IPS-20b (cell line): ENCODE results near the gene ZNF333.
A peak's percentile ranks its signal among the peaks of the same experiment; 100 is the strongest.
"Not testable (repeated sequence)": the region's sequence is repeated elsewhere in the genome, so short reads cannot be mapped to it uniquely, and the experiment has no call there.

Experiments used
- H3K27ac ChIP-seq: one replicate; pipeline ENCODE4 v1.5.1; 2013; ENCODE audit warnings: low read length
- H3K27me3 ChIP-seq: 2 replicates; pipeline ENCODE4 v1.6.1; 2013; ENCODE audit warnings: mild to moderate bottlenecking, low read length, inconsistent platforms; ENCODE audit not compliant: insufficient read depth
- H3K36me3 ChIP-seq: 2 replicates; pipeline ENCODE4 v1.6.1; 2013; ENCODE audit warnings: low read depth, mild to moderate bottlenecking, inconsistent platforms, low read length, moderate library complexity; ENCODE audit not compliant: insufficient read depth
- H3K4me1 ChIP-seq: 2 replicates; pipeline ENCODE4 v1.6.1; 2013; ENCODE audit warnings: mild to moderate bottlenecking, control low read depth, inconsistent platforms, low read length, moderate library complexity; ENCODE audit not compliant: insufficient read depth
- H3K4me3 ChIP-seq: 2 replicates; pipeline ENCODE4 v1.5.1; 2013; ENCODE audit warnings: mild to moderate bottlenecking, low read length, inconsistent platforms
- H3K9ac ChIP-seq: 2 replicates; pipeline ENCODE4 v1.6.1; 2013; ENCODE audit warnings: low read depth, mild to moderate bottlenecking, inconsistent platforms, low read length, moderate library complexity
- H3K9me3 ChIP-seq: 2 replicates; pipeline ENCODE4 v1.6.1; 2013; ENCODE audit warnings: mild to moderate bottlenecking, low read depth, low read length, inconsistent platforms; ENCODE audit not compliant: insufficient read depth

ZNF333 gene

GRCh38 chr19:14748601-14749000, 58.8 kb downstream of the ZNF333 start:
- Histone ChIP-seq H3K4me1 (no peaks in the 10 kb centered on the region), H3K36me3 (no peaks in the 10 kb centered on the region), H3K9ac (no peak overlapping the region), H3K9me3 (no peaks in the 10 kb centered on the region), H3K27me3 (no peaks in the 10 kb centered on the region), H3K27ac (no peak overlapping the region), H3K4me3 (no peak overlapping the region)

DNA sequence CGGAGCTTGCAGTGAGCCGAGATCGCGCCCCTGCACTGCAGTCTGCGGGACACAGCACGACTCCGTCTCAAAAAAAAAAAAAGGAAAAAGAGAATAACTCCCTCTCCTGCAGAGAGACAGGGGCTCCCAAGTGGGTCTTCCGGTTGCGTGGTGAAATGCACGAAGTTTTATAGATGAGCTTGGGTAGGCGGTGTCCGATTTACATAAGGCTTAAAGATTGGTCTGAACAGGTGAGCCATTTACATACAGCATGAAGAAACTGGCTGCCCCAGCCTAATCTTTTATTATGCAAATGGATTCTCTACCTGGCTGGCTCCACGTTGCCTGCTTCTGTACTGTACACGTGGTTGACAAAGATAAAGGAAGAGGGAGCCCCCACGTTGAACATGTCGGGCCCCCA, 69.0 kb downstream of the ZNF333 start:
- Histone ChIP-seq H3K4me1 (peaks cover 2% of the 10 kb centered on the region; the same call in 1 of the 2 replicates), H3K4me3 (peak overlapping the region; percentile 46; the same call in 1 of the 2 replicates), H3K9ac (peak overlapping the region; percentile 69; the same call in 1 of the 2 replicates), H3K27me3 (no peaks in the 10 kb centered on the region), H3K27ac (peak overlapping the region; percentile 89), H3K36me3 (no peaks in the 10 kb centered on the region), H3K9me3 (no peaks in the 10 kb centered on the region)

DNA sequence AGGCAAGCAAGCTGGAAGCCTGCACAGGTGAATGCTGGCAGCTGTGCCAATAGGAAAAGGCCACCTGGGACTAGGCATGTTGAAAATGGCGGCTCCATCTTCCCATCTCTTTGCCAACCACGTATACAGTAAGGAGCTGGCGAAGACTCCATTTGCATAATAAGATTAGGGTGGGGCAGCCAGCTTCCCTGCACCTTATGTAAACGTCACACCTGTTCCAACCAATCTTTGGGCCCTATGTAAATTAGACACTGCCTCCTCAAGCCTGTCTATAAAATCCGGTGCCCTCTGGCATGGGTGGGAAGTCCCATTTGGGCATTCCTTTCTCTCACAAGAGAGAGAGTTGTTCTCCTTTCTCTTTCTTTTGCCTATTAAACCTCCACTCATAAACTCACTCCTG, 71.8 kb downstream of the ZNF333 start:
- Histone ChIP-seq H3K9ac (no peak overlapping the region), H3K4me1 (peaks cover 2% of the 10 kb centered on the region; the same call in 1 of the 2 replicates), H3K9me3 (no peaks in the 10 kb centered on the region), H3K27ac (no peak overlapping the region), H3K27me3 (no peaks in the 10 kb centered on the region), H3K36me3 (no peaks in the 10 kb centered on the region), H3K4me3 (no peak overlapping the region)

DNA sequence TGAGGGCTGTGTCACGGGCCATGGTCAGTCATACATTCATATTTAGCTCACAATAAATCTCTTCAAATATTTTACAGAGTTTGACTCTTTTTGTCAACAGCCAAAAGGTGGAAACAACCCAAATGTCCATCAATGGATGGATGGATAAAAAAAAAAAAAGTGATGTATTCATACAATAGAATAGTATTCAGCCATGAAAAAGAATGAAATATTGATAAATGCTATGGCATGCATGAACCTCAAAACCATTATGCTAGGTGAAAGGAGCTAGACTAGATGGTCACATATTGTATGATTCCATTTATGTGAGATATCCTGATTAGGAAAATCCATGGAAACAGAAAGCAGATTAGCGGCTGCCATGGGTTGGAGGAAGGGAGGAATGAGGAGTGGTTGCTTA, 72.3 kb downstream of the ZNF333 start:
- H3K4me3 ChIP-seq = no peak overlapping the region
- peaks cover 2% of the 10 kb centered on the region; the same call in 1 of the 2 replicates for H3K4me1 ChIP-seq
- no peaks in the 10 kb centered on the region for H3K27me3 ChIP-seq

DNA sequence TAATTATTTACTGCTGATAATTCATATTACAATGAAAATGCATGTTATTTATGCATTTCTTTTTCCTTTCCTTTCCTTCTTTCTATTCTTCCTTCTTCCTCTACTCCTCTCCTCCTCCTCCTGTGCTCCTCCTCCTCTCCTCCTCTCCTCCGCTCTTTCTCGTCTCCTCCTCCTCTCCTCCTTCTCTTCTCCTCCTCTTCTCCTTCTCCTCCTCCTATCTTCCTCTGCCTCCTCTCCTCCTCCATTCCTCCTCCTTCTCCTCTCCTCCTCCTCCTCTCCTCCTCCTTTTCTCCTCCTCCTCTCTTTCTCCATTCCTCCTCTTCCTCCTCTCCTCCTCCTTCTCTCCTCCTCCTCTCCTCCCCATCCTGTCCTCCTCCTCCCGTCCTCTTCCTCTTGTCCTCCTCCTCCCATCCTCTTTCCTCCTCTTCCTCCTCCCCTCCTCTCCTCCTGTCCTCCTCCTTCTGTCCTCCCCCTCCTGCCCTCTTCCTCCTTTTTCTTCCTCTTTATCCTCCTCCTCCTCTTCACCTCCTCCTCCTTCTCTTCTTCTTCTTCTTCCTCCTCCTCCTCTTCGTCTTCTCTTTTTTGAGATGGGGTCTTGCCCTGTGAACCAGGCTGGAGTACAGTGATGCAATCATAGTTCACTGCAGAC, 73.8 kb downstream of the ZNF333 start:
- no peak overlapping the region for H3K9ac ChIP-seq
- H3K36me3 ChIP-seq = no peaks in the 10 kb centered on the region
- H3K4me3 ChIP-seq = no peak overlapping the region
- no peak overlapping the region for H3K27ac ChIP-seq
- H3K9me3 ChIP-seq = no peaks in the 10 kb centered on the region
- H3K4me1 ChIP-seq = no peaks in the 10 kb centered on the region
- no peaks in the 10 kb centered on the region for H3K27me3 ChIP-seq

More for the DNA sequence above, 72.3 kb downstream of the ZNF333 start:
- Histone ChIP-seq H3K9me3 (no peaks in the 10 kb centered on the region), H3K27ac (no peak overlapping the region), H3K9ac (no peak overlapping the region), H3K36me3 (no peaks in the 10 kb centered on the region)

DNA sequence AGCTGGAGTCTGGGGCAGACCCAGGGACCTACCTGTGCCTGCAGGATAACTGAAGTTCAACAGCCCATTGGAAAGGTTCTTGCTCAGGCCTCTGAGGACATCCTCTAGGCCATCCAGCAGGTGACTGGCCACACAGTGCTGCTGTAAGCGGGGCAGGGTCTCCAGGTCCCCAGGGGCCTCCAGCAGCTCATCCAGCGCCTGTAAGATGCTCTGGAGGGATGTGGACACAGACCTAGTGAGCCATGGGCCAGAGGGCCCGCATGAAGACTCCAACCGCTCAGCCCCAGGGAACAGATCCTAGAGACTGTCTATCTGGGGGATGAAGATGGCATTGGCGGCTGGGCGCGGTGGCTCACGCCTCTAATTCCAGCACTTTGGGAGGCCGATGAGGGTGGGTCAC, 74.6 kb downstream of the ZNF333 start:
- Histone ChIP-seq H3K36me3 (no peaks in the 10 kb centered on the region), H3K27ac (no peak overlapping the region), H3K9ac (no peak overlapping the region), H3K9me3 (no peaks in the 10 kb centered on the region), H3K4me3 (no peak overlapping the region), H3K4me1 (no peaks in the 10 kb centered on the region), H3K27me3 (no peaks in the 10 kb centered on the region)

DNA sequence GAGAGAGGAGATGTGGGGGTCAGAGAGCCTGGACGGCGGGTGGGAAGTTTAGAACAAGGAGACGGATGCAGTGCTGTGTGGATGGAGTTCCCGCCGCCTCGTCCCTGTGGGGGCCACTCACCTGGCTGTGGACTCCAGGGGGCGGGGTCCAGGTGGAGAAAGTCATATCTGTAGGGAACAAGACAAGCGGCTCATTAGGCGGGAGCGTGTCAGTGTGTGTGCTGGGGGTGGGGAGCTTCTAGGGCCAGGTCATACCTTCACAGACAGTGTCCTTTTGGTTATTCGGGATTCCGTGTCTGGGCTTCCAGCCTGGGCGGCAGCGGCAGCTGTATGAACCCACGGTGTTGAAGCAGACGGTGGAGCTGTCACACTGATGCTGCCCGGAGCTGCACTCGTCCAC, 75.6 kb downstream of the ZNF333 start:
- H3K4me3 ChIP-seq, H3K27ac ChIP-seq, H3K27me3 ChIP-seq, H3K36me3 ChIP-seq, H3K4me1 ChIP-seq, H3K9ac ChIP-seq, H3K9me3 ChIP-seq: not testable (repeated sequence)

DNA sequence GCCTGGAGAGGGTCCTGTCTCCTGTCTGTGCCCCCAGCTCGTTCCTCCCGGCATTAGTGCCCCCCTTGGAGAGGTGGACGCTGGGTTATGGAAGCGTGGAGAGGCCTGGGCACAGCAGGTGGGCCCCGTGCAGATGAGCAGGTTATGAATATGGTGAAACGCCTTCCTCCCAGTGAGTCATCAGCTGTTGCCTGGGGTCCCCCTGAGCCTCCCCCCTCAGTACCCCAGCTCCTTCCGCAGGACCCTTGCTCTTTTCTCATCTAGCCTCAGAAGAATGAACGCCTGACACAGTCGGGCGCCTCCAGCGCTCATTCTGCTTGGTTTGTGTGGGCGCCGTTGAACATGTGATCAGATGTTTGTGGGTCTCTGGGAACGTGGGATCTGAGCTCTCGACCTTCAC, 76.0 kb downstream of the ZNF333 start:
- not testable (repeated sequence) for H3K27me3 ChIP-seq, H3K36me3 ChIP-seq, H3K4me1 ChIP-seq, H3K9ac ChIP-seq, H3K9me3 ChIP-seq, H3K27ac ChIP-seq, H3K4me3 ChIP-seq

- no peak overlapping the region for H3K4me3 ChIP-seq
- no peaks in the 10 kb centered on the region for H3K36me3 ChIP-seq
- H3K4me1 ChIP-seq = no peaks in the 10 kb centered on the region
- no peaks in the 10 kb centered on the region for H3K9me3 ChIP-seq
- no peaks in the 10 kb centered on the region for H3K27me3 ChIP-seq
- no peak overlapping the region for H3K9ac ChIP-seq
- no peak overlapping the region for H3K27ac ChIP-seq
Measured at GRCh38 chr19:14767466-14767971, 77.7 kb downstream of the ZNF333 start.

- no peaks in the 10 kb centered on the region for H3K36me3 ChIP-seq
- H3K27me3 ChIP-seq = no peaks in the 10 kb centered on the region
Measured at GRCh38 chr19:14768001-14768400, 78.2 kb downstream of the ZNF333 start.

GRCh38 chr19:14769201-14769600, 79.4 kb downstream of the ZNF333 start:
- no peaks in the 10 kb centered on the region for H3K9me3 ChIP-seq
- H3K27me3 ChIP-seq = no peaks in the 10 kb centered on the region
- H3K4me3 ChIP-seq = no peak overlapping the region
- H3K9ac ChIP-seq = no peak overlapping the region
- no peaks in the 10 kb centered on the region for H3K36me3 ChIP-seq
- H3K27ac ChIP-seq = no peak overlapping the region
- H3K4me1 ChIP-seq = no peaks in the 10 kb centered on the region

More at GRCh38 chr19:14768001-14768400, 78.2 kb downstream of the ZNF333 start:
- Histone ChIP-seq H3K4me1 (no peaks in the 10 kb centered on the region), H3K27ac (no peak overlapping the region), H3K9me3 (no peaks in the 10 kb centered on the region), H3K9ac (no peak overlapping the region), H3K4me3 (no peak overlapping the region)

DNA sequence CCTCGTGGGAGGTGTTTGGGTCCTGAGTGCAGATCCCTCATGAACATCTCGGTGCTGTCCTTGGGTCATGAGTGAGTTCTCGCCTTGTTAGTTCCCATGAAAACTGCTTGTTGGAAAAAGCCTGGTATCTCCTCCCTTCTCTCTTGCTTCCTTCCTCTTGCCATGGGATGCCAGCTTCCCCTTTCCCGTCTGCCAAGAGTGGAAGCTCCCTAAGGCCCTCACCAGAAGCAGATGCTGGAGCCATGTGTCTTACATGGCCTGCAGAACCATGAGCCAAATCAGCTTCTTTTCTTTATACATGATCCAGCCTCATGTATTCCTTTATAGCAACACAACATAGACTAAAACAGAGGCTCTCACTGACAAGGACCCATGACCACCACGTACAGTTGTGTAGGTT, 80.3 kb downstream of the ZNF333 start:
- Histone ChIP-seq H3K9ac (no peak overlapping the region), H3K36me3 (no peaks in the 10 kb centered on the region), H3K27ac (no peak overlapping the region), H3K4me1 (no peaks in the 10 kb centered on the region), H3K27me3 (no peaks in the 10 kb centered on the region), H3K4me3 (no peak overlapping the region), H3K9me3 (no peaks in the 10 kb centered on the region)
